Measurements from ENCODE around the gene THSD7A.

Gene THSD7A

GRCh38 chr7:11750191-11750590 lies 81.8 kb downstream of the THSD7A start:
- Histone ChIP-seq H3K27me3 (ENCODE audit: control insufficient read depth in 1 of 2, insufficient read depth in 2 of 2, low read length in 2 of 2) (no peaks in the 10 kb centered on the region), H3K27ac (ENCODE audit: low read length) (no peak overlapping the region), H3K4me1 (ENCODE audit: control insufficient read depth, insufficient read depth, low read length) (no peaks in the 10 kb centered on the region), H3K9me3 (ENCODE audit: control insufficient read depth in 2 of 2, low read length in 2 of 2) (no peaks in the 10 kb centered on the region), H3K9ac (ENCODE audit: low read length in 2 of 2) (no peak overlapping the region), H3K4me3 (ENCODE audit: low read length in 2 of 2) (no peak overlapping the region), H3K36me3 (ENCODE audit: control insufficient read depth in 2 of 2, insufficient read depth in 2 of 2, low read length in 2 of 2) (no peaks in the 10 kb centered on the region)

GRCh38 chr7:11749629-11750028 lies 82.4 kb downstream of the THSD7A start:
- Histone ChIP-seq H3K4me1 (ENCODE audit: control insufficient read depth, insufficient read depth, low read length) (no peaks in the 10 kb centered on the region), H3K27me3 (ENCODE audit: control insufficient read depth in 1 of 2, insufficient read depth in 2 of 2, low read length in 2 of 2) (no peaks in the 10 kb centered on the region), H3K36me3 (ENCODE audit: control insufficient read depth in 2 of 2, insufficient read depth in 2 of 2, low read length in 2 of 2) (no peaks in the 10 kb centered on the region), H3K27ac (ENCODE audit: low read length) (no peak overlapping the region), H3K9me3 (ENCODE audit: control insufficient read depth in 2 of 2, low read length in 2 of 2) (no peaks in the 10 kb centered on the region), H3K9ac (ENCODE audit: low read length in 2 of 2) (no peak overlapping the region), H3K4me3 (ENCODE audit: low read length in 2 of 2) (no peak overlapping the region)

DNA sequence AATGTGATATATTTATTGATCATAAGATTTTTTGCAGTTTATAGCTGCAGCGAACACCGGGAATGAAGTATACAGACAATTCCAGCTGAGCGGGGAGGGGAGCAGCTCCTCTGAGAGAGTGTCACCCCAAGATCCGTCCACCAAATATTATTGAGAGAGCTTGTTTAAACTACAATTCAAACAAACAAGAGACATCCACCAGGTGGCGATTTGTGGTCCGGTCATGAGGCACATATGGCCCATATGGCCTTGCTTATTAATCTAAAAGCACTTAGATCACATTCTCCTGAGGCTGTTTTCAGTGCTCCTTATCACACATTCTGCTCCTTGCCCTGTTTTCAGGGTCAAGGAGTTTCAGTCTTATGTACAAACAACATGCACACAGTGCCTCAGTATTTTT lies 83.1 kb downstream of the THSD7A start:
- Histone ChIP-seq H3K27me3 (ENCODE audit: control insufficient read depth in 1 of 2, insufficient read depth in 2 of 2, low read length in 2 of 2) (no peaks in the 10 kb centered on the region), H3K4me3 (ENCODE audit: low read length in 2 of 2) (no peak overlapping the region), H3K4me1 (ENCODE audit: control insufficient read depth, insufficient read depth, low read length) (no peaks in the 10 kb centered on the region), H3K9ac (ENCODE audit: low read length in 2 of 2) (no peak overlapping the region), H3K36me3 (ENCODE audit: control insufficient read depth in 2 of 2, insufficient read depth in 2 of 2, low read length in 2 of 2) (no peaks in the 10 kb centered on the region), H3K27ac (ENCODE audit: low read length) (no peak overlapping the region), H3K9me3 (ENCODE audit: control insufficient read depth in 2 of 2, low read length in 2 of 2) (no peaks in the 10 kb centered on the region)

- Histone ChIP-seq H3K9me3 (ENCODE audit: control insufficient read depth in 2 of 2, low read length in 2 of 2) (no peaks in the 10 kb centered on the region), H3K4me1 (ENCODE audit: control insufficient read depth, insufficient read depth, low read length) (no peaks in the 10 kb centered on the region), H3K36me3 (ENCODE audit: control insufficient read depth in 2 of 2, insufficient read depth in 2 of 2, low read length in 2 of 2) (no peaks in the 10 kb centered on the region), H3K4me3 (ENCODE audit: low read length in 2 of 2) (no peak overlapping the region), H3K27me3 (ENCODE audit: control insufficient read depth in 1 of 2, insufficient read depth in 2 of 2, low read length in 2 of 2) (no peaks in the 10 kb centered on the region), H3K27ac (ENCODE audit: low read length) (no peak overlapping the region), H3K9ac (ENCODE audit: low read length in 2 of 2) (no peak overlapping the region)
These were observed 84.1 kb downstream of the THSD7A start for GRCh38 chr7:11747715-11748485.

DNA sequence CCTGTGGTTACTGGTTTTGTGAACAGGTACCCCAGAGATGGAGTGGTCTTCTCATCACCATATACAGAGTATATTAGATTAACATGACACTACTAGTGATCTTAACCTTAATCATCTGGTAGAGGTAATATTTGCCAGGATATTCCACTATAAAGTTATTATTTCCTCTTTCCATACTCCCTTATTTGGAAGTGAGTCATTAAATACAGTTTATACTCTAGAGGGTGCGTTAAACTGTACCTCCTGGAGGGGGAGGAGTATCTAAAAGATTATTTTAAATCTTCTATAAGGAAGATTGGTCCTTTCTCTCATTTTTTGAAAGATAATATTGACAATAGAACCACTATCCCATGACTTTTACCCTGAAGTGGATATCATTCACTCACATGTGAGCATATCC lies 85.4 kb downstream of the THSD7A start:
- Histone ChIP-seq H3K9ac (ENCODE audit: low read length in 2 of 2) (no peak overlapping the region), H3K9me3 (ENCODE audit: control insufficient read depth in 2 of 2, low read length in 2 of 2) (no peaks in the 10 kb centered on the region), H3K27me3 (ENCODE audit: control insufficient read depth in 1 of 2, insufficient read depth in 2 of 2, low read length in 2 of 2) (no peaks in the 10 kb centered on the region), H3K4me1 (ENCODE audit: control insufficient read depth, insufficient read depth, low read length) (no peaks in the 10 kb centered on the region), H3K36me3 (ENCODE audit: control insufficient read depth in 2 of 2, insufficient read depth in 2 of 2, low read length in 2 of 2) (no peaks in the 10 kb centered on the region), H3K4me3 (ENCODE audit: low read length in 2 of 2) (no peak overlapping the region), H3K27ac (ENCODE audit: low read length) (no peak overlapping the region)

GRCh38 chr7:11743548-11743947 lies 88.5 kb downstream of the THSD7A start:
- Histone ChIP-seq H3K4me1 (ENCODE audit: control insufficient read depth, insufficient read depth, low read length) (no peaks in the 10 kb centered on the region), H3K27me3 (ENCODE audit: control insufficient read depth in 1 of 2, insufficient read depth in 2 of 2, low read length in 2 of 2) (no peaks in the 10 kb centered on the region), H3K9ac (ENCODE audit: low read length in 2 of 2) (no peak overlapping the region), H3K27ac (ENCODE audit: low read length) (no peak overlapping the region), H3K9me3 (ENCODE audit: control insufficient read depth in 2 of 2, low read length in 2 of 2) (no peaks in the 10 kb centered on the region), H3K36me3 (ENCODE audit: control insufficient read depth in 2 of 2, insufficient read depth in 2 of 2, low read length in 2 of 2) (no peaks in the 10 kb centered on the region), H3K4me3 (ENCODE audit: low read length in 2 of 2) (no peak overlapping the region)

GRCh38 chr7:11743016-11743415 lies 89.0 kb downstream of the THSD7A start:
- Histone ChIP-seq H3K27ac (ENCODE audit: low read length) (no peak overlapping the region), H3K9ac (ENCODE audit: low read length in 2 of 2) (no peak overlapping the region), H3K9me3 (ENCODE audit: control insufficient read depth in 2 of 2, low read length in 2 of 2) (no peaks in the 10 kb centered on the region), H3K4me1 (ENCODE audit: control insufficient read depth, insufficient read depth, low read length) (no peaks in the 10 kb centered on the region), H3K27me3 (ENCODE audit: control insufficient read depth in 1 of 2, insufficient read depth in 2 of 2, low read length in 2 of 2) (no peaks in the 10 kb centered on the region), H3K4me3 (ENCODE audit: low read length in 2 of 2) (no peak overlapping the region), H3K36me3 (ENCODE audit: control insufficient read depth in 2 of 2, insufficient read depth in 2 of 2, low read length in 2 of 2) (no peaks in the 10 kb centered on the region)

DNA sequence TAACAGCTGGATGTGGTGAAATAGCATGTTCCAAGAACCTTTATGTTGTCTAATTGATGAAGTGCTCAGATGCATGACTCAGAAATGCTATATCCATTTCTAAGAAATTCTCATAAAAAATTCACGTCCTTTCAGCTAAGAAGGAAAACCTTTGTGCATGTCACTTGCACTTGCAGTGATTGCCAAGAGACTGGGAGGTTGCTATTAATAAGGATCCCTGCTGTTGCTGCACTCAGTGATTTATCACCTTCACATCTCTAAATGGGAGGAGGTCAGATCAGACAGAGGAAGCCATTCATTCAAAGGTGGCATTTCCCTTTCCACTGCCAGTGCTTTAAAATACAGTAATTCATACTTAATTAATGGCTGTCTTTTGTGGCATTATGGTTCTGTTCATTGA lies 89.5 kb downstream of the THSD7A start:
- Histone ChIP-seq H3K36me3 (ENCODE audit: control insufficient read depth in 2 of 2, insufficient read depth in 2 of 2, low read length in 2 of 2) (no peaks in the 10 kb centered on the region), H3K27ac (ENCODE audit: low read length) (no peak overlapping the region), H3K4me3 (ENCODE audit: low read length in 2 of 2) (no peak overlapping the region), H3K27me3 (ENCODE audit: control insufficient read depth in 1 of 2, insufficient read depth in 2 of 2, low read length in 2 of 2) (no peaks in the 10 kb centered on the region), H3K9ac (ENCODE audit: low read length in 2 of 2) (no peak overlapping the region), H3K4me1 (ENCODE audit: control insufficient read depth, insufficient read depth, low read length) (no peaks in the 10 kb centered on the region), H3K9me3 (ENCODE audit: control insufficient read depth in 2 of 2, low read length in 2 of 2) (no peaks in the 10 kb centered on the region)

DNA sequence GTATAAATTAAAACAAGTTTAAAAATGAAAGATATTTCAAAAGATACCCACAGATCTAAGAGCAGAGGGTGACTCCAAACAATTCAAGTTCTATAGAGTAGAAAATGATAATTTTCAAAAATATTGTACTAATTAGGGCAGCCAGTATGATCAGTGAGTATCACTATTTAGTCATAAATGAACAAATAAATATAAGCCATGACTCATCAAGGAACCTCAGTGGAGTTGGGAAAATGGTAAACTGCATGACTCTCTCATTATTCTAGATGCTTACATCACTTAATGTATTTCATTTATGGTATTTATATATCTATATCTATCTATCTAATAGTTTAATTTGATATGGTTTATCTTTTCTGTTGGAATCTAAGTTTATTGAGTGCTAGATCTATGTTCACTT lies 94.3 kb downstream of the THSD7A start:
- Histone ChIP-seq H3K36me3 (ENCODE audit: control insufficient read depth in 2 of 2, insufficient read depth in 2 of 2, low read length in 2 of 2) (no peaks in the 10 kb centered on the region), H3K4me1 (ENCODE audit: control insufficient read depth, insufficient read depth, low read length) (no peaks in the 10 kb centered on the region), H3K4me3 (ENCODE audit: low read length in 2 of 2) (no peak overlapping the region), H3K27me3 (ENCODE audit: control insufficient read depth in 1 of 2, insufficient read depth in 2 of 2, low read length in 2 of 2) (no peaks in the 10 kb centered on the region), H3K9ac (ENCODE audit: low read length in 2 of 2) (no peak overlapping the region), H3K9me3 (ENCODE audit: control insufficient read depth in 2 of 2, low read length in 2 of 2) (no peaks in the 10 kb centered on the region), H3K27ac (ENCODE audit: low read length) (no peak overlapping the region)

- H3K4me1 ChIP-seq (ENCODE audit: control insufficient read depth, insufficient read depth, low read length): no peaks in the 10 kb centered on the region
- no peaks in the 10 kb centered on the region for H3K27me3 ChIP-seq (ENCODE audit: control insufficient read depth in 1 of 2, insufficient read depth in 2 of 2, low read length in 2 of 2)
- H3K9me3 ChIP-seq (ENCODE audit: control insufficient read depth in 2 of 2, low read length in 2 of 2): no peaks in the 10 kb centered on the region
- no peak overlapping the region for H3K9ac ChIP-seq (ENCODE audit: low read length in 2 of 2)
- H3K4me3 ChIP-seq (ENCODE audit: low read length in 2 of 2): no peak overlapping the region
- H3K27ac ChIP-seq (ENCODE audit: low read length): no peak overlapping the region
- H3K36me3 ChIP-seq (ENCODE audit: control insufficient read depth in 2 of 2, insufficient read depth in 2 of 2, low read length in 2 of 2): no peaks in the 10 kb centered on the region
These were observed 99.8 kb downstream of the THSD7A start for GRCh38 chr7:11732207-11732606.

GRCh38 chr7:11730725-11731124 lies 101.3 kb downstream of the THSD7A start:
- Histone ChIP-seq H3K36me3 (ENCODE audit: control insufficient read depth in 2 of 2, insufficient read depth in 2 of 2, low read length in 2 of 2) (no peaks in the 10 kb centered on the region), H3K4me1 (ENCODE audit: control insufficient read depth, insufficient read depth, low read length) (no peaks in the 10 kb centered on the region), H3K4me3 (ENCODE audit: low read length in 2 of 2) (no peak overlapping the region), H3K27ac (ENCODE audit: low read length) (no peak overlapping the region), H3K27me3 (ENCODE audit: control insufficient read depth in 1 of 2, insufficient read depth in 2 of 2, low read length in 2 of 2) (no peaks in the 10 kb centered on the region), H3K9ac (ENCODE audit: low read length in 2 of 2) (no peak overlapping the region), H3K9me3 (ENCODE audit: control insufficient read depth in 2 of 2, low read length in 2 of 2) (no peaks in the 10 kb centered on the region)
